GM18858 (cell line): ENCODE results near the gene TPRN.

Experiments
- ATAC-seq: cut with Tn5 transposase; IDR thresholded peaks from one replicate; pipeline ENCODE4 v1.9.1; 2021; ENCODE audit not compliant: unreplicated experiment

TPRN gene

DNA sequence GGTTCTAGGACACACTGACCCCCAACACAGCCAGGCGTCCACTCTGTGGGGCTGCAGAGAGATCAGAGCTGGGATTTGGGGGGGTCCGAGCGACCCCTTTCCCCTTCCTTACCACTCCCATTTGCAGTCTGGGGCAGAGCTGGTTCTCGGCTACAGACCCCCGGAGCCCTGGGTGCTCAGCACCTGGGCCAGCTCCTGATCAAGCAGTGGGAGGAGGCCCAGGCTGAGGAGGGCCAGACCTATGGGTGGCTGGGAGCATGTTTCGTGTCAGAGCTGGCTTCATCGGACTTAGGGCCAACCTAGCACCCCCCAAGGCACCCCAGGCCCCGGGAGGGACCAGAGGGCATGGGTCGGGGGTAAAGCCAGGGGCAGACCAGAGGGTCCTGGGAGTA is 54.0 kb downstream of the TPRN start:
- no peak for ATAC-seq

DNA sequence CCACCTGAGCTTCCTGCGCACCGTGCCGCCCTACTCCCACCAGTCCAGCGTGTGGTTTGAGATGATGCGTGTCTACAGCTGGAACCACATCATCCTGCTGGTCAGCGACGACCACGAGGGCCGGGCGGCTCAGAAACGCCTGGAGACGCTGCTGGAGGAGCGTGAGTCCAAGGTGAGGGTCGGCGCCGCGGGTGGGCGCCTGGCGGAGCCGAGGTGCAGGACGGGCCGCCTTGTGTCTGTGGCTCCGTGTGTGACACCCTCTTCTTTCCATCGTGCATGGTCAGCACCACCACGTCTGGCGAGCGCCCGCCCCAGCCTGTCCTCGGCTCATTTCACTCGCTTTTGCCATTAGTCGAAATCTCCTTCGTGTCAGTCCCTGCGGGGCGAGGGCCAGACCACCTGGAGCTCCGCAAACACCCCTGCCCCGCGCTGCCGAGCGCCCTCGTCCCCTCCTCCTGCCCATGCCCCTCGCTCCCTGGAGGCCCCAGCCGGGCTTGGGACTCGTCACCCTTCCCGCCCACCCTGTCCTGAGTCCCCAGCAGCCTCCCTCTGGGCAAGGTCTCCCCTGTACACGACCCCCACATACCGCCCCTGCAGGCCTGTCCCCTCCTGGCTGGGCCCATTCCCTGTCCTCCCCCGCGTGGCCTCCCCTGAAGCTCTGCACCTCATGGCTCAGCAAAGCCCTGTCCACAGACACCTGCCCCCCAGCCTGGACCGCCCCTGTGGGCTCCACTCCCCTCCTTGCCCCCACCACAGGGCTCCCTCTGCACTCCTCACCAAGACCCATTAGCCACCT is 54.6 kb downstream of the TPRN start:
- no peak for ATAC-seq

DNA sequence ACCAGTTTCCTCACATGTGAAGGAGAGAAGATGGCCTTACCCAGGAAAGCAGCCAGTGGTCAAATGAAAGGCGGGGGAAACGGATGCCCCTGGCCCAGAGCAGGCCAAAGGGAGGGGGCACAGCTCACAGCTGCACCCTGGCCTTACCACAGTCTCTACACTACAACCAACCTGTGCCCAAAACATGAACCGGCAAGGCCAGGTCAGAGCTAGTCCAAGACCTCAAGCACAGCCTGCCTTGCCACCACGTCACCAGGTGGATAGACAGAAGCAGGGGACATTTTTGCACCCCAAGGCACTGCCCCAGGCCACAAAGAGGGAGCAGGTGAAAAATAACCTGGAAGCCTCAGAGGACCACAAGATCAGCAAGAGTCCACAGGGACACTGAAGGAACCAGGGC is 57.1 kb downstream of the TPRN start:
- ATAC-seq, result no peak

DNA sequence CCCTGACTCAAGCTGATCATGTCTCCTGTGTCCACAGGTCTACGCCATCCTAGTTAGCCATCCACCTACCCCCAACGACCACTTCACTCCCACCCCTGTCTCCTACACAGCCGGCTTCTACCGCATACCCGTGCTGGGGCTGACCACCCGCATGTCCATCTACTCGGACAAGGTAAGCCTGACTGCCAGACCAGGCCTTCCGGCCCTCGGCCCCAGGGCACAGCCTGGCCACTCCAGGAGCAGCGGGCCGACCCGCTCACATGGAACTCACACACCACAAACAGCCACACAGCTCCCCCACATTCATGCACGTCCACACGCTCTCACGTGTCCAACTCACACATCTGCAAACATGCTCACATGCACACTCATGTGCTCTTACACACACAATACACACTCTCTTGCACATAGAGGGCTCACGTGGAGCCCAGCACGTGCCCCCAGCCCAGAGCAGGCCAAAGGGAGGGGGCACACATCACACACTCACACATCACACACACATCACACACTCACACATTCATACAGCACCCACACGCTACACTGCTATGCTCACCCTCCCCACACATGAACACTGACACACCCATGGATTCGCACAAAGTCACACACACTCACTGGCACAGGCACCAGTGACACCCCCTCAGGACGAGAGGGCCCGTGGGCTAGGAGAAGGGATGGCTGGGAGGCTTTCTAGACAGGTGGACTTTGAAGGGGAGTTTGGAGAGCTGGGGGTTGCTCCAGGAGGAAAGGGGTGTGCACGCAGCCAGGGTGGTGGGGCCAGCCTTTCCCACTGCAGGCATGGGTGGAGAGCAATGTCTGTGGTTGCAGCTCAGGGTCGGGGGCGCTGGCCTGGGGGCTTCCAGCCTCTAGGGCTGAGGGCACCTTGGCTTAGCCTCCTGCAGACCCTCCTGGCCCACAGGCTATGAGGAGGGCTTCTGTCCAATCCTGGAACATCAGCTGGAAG is 58.3 kb downstream of the TPRN start:
- ATAC-seq, result no peak
